HG03565 (cell line): ENCODE measurements around the gene UGDH.

Source experiments
- ATAC-seq: cut with Tn5 transposase; IDR thresholded peaks from one replicate; pipeline ENCODE4 v1.9.1; 2021; ENCODE audit warnings: mild to moderate bottlenecking, moderate library complexity; ENCODE audit not compliant: unreplicated experiment

The UGDH gene

DNA sequence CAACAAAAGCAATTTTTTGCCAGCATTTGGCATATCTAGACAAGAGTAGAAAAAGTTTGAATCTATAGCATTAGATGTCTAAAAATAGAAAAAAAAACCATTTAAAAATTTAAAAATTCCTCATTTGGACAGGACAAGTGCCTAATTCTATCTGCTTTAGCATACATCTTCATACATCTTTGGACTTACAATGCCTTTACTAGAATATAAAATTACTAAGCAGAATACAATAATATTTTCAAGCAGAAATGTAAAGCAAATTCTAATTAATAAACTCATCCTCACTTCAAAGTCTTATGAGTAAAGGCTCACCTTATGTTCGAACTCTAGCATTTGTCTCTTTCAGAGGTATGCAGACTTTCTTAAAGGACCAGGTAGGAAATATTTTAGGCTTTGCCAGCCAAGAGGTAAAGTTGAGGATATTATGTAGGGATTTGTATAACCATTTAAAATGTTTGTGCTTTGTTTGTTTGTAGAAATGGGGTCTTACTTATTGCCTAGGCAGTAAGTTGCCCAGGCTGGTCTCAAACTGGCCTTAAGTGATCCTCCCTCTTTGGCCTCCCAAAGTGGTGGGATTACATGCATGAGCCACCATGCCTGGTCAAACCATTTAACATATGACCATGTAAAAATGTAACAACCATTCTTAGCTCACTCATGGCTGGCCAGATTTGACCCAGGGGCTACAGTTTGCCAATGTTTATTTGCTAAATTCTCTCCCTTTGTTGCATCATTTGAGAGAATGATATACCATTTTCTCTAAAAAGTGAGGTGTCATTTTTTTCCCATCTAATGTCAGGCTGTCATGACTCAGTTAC lies 29.1 kb downstream of the UGDH start:
- ATAC-seq, result no peak

GRCh38 chr4:39495446-39496213 lies 31.6 kb downstream of the UGDH start:
- no peak for ATAC-seq

GRCh38 chr4:39494354-39494753 lies 32.9 kb downstream of the UGDH start:
- ATAC-seq, result no peak

- no peak for ATAC-seq
Observed at GRCh38 chr4:39490322-39490721, 36.9 kb downstream of the UGDH start.

- ATAC-seq, result no peak
Observed at GRCh38 chr4:39486221-39486804, 40.9 kb downstream of the UGDH start.

DNA sequence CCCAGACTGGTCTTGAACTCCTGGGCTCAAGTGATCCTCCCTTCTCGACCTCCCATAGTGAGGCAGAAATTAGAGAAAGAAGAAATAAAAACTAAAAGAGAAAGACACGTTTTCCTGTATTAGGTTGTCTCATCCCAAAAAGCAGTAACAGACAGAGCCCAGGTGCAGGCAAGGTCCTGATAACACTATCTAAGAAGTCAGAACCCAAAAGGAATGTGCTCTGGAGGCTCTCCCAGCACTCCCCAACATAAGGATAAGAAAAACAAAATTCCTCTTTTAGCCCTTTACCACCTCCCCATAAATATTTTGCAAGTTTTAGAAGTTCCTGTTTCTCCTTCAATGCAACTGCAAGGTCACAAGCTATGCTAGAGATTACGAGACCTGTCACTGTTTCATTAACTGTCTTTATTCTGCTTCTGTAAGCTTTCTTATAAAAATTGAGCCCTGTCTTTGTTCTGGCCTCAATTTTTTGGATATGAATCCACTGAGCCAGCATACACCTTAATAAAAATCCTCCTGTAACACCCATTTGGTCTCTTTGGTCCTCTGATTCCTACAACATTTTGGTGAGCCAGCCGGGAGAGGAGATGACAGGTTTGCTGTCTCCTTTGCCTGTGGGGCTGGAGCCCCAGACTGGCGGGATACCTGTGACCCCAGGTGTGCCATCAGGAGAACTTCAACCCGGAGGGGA lies 42.5 kb downstream of the UGDH start:
- no peak for ATAC-seq

- ATAC-seq, result no peak
Observed at GRCh38 chr4:39480902-39481695, 46.1 kb downstream of the UGDH start.

GRCh38 chr4:39480251-39480650 lies 47.0 kb downstream of the UGDH start:
- no peak for ATAC-seq

- ATAC-seq, result no peak
Observed at GRCh38 chr4:39476187-39476895, 50.9 kb downstream of the UGDH start.

GRCh38 chr4:39472396-39472795 lies 54.8 kb downstream of the UGDH start:
- no peak for ATAC-seq

GRCh38 chr4:39470402-39470801 lies 56.8 kb downstream of the UGDH start:
- no peak for ATAC-seq

GRCh38 chr4:39469429-39470077 lies 57.7 kb downstream of the UGDH start:
- no peak for ATAC-seq

DNA sequence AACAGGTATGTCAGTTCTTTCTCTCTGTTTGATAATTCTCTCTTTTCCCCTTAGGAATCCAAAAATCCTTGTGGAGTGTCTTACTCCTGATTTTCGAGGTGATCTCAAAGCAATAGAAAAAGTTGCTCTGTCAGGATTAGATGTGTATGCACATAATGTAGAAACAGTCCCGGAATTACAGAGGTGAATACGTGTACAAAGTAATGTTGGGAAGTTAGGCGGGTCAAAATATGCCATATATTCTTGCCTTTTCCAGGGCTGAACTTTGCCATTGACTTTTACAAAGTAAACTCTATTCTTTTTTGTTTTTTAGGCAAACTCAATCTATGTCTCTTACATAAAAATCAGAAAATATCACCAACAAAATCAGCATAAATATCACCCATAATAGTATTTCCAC lies 59.8 kb downstream of the UGDH start:
- ATAC-seq, result no peak

GRCh38 chr4:39466747-39467146 lies 60.5 kb downstream of the UGDH start:
- no peak for ATAC-seq

- no peak for ATAC-seq
Observed at GRCh38 chr4:39464886-39465501, 62.2 kb downstream of the UGDH start.

DNA sequence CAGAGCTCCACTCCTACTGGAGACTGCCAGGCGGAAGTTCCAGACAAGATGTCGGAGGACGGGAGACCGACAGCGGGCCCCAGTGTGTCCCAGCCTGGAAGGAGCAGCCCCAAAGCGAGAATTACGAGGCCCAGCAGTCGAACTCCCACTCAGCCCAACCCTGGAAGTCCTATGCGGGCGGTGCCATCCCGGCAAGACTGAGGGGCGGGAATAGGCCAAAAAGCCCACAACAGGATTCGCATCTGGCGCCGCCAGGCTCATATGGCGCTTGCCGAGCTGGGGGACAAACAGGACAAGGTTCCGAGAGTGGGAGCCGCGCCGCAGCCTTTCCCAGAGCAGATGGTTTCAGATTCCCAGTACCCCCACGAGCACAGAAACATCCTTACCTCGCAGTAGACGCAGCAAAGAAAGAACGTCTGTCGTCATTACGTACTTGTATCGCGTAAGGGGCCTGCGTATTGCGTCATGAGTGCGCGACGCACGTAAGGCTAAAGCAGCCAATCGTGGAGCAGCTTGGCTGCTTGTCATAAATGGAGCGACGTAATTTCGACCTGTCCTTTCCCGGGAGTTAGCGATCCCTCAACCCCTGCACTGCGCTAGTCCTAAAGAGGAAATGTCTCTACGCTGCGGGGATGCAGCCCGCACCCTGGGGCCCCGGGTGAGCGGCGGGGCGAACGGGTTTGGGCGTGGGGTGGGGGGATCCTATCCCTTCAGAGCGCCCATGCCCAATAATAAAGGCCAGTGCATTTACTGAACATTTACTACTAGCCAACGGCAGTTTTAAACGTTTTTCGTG lies 68.5 kb downstream of the UGDH start, which contains the start of the genes LIAS and RPL9:
TSS of gene LIAS (plus strand) at position 552 of the 796 bp plus-strand sequence. CDS start at position 614, 62 bp downstream.
TSS of gene RPL9 (minus strand) at position 418 of the 796 bp plus-strand sequence. CDS start 483 bp downstream, outside the sequence.
- ATAC-seq, result peak; percentile 87

DNA sequence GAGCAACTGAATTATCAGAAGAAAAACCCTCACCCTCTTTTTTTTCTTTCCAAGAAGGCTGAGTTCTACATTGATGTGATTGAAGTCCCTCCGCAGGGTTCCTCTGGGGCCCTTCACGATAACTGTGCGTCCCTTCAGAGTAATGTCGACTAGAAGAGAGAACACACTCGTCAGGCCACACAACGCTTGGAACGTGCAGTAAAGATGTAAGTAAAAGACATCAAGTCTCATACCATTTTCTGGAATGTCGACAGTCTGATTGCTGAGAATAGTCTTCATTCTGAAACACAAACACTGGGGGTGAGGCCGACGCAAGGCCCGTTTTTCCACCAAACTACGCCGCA lies 69.1 kb downstream of the UGDH start:
- ATAC-seq, result peak; percentile 2
